Measurements from ENCODE around the gene DIP2B.

DIP2B gene

GRCh38 chr12:50599366-50600095 lies 94.7 kb downstream of the DIP2B start:
- H3K9ac ChIP-seq (ENCODE audit: insufficient read length) = no peak overlapping the region
- H3K27ac ChIP-seq = peak overlapping the region; percentile 12; the same call in 1 of the 2 replicates
- DNase-seq (ENCODE audit: low read depth, low spot score) = no peak
- no peak for TF ChIP-seq FOXP2 (optimal IDR thresholded peaks at IDR 0.05; ENCODE audit: control extremely low read depth, extremely low read length, insufficient read depth)
- no peak for TF ChIP-seq EZH2 (IDR thresholded peaks at IDR 0.05)
- TF ChIP-seq POLR2AphosphoS5 (IDR thresholded peaks at IDR 0.05; ENCODE audit: borderline replicate concordance, low read depth, low read length) = no peak
- H3K36me3 ChIP-seq (ENCODE audit: insufficient read depth, low read length) = no peaks in the 10 kb centered on the region
- no peaks in the 10 kb centered on the region for H3K9me3 ChIP-seq (ENCODE audit: low read depth, low read length)
- no peak overlapping the region for H3K4me3 ChIP-seq

DNA sequence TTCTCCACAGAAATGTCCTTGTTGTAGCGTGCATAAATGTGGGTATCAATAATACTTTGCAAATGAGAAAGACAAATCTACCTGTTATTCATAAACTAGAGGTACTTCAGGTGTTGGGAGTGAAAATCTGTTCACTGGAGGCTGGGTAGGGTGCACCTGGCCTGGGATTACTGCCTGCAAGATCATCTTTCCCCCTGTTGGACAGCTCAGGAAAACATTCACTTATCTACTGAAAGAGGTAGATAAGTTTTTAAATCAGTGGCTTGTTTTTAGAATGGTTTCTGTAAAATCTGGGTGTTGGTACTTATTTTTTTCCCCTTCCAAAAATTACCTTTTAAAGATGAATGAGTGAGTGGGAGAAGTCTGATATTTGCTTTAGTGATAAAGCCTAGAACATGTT lies 95.6 kb downstream of the DIP2B start:
- no peak for TF ChIP-seq EZH2 (IDR thresholded peaks at IDR 0.05)
- Histone ChIP-seq H3K4me3 (no peak overlapping the region), H3K9ac (ENCODE audit: insufficient read length) (no peak overlapping the region), H3K36me3 (ENCODE audit: insufficient read depth, low read length) (no peaks in the 10 kb centered on the region), H3K27ac (no peak overlapping the region), H3K9me3 (ENCODE audit: low read depth, low read length) (no peaks in the 10 kb centered on the region)
- no peak for DNase-seq (ENCODE audit: low read depth, low spot score)

DNA sequence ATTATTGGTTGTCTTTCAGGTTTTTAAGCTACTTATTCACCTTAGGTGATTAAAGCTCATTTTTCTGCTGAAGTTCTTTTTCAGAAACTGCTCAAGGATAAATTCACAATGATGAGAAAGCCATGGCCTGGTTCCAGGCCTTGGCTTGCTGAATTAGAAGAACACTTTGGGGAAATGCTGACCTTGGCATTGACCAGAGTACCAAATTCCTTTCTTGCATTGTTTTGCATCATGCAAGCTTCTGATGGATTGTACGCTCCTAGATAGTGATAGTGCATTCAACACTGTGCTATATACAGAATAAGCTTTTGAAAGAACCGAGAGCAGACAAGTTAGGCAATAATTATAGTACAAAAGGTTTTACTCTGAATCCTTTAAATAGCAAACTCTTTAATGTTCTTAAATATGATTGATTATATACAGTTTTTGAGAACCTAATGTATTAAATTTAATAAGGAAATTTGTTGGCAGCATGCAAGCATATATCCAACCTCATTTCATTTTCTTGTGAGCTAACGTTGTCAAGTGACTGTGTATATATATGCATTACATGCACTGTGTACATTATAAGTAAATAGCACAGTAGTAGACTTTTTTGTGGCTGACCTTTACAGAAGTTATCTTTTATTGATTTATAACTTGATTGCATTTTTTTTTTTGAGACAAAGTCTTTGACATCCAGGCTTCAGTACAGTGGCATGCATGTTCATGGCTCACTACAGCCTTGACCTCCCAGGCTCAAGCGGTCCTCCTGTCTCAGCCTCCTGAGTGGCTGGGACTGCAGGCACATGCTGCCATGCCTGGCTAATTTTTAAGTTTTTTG lies 99.2 kb downstream of the DIP2B start:
- DNase-seq (ENCODE audit: low read depth, low spot score) = no peak
- Histone ChIP-seq H3K9me3 (ENCODE audit: low read depth, low read length) (no peaks in the 10 kb centered on the region), H3K9ac (ENCODE audit: insufficient read length) (no peak overlapping the region), H3K4me3 (no peak overlapping the region), H3K27ac (no peak overlapping the region), H3K36me3 (ENCODE audit: insufficient read depth, low read length) (no peaks in the 10 kb centered on the region)
- no peak for TF ChIP-seq EZH2 (IDR thresholded peaks at IDR 0.05)
- no peak for TF ChIP-seq FOXP2 (optimal IDR thresholded peaks at IDR 0.05; ENCODE audit: control extremely low read depth, extremely low read length, insufficient read depth)
- no peak for TF ChIP-seq POLR2AphosphoS5 (IDR thresholded peaks at IDR 0.05; ENCODE audit: borderline replicate concordance, low read depth, low read length)

DNA sequence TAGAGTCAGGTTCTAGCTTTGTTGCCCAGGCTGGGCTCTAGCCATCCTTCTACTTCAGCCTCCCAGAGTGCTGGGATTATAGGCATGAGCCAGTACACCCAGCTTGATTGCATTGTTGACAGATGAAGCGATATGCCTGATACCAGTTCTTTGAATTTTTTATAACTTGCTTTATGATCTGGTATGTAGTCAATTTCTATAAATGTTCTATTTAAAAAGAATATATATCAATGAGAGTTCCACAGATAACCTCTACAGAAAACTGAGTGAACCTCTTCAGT lies 99.8 kb downstream of the DIP2B start:
- no peaks in the 10 kb centered on the region for H3K9me3 ChIP-seq (ENCODE audit: low read depth, low read length)

DNA sequence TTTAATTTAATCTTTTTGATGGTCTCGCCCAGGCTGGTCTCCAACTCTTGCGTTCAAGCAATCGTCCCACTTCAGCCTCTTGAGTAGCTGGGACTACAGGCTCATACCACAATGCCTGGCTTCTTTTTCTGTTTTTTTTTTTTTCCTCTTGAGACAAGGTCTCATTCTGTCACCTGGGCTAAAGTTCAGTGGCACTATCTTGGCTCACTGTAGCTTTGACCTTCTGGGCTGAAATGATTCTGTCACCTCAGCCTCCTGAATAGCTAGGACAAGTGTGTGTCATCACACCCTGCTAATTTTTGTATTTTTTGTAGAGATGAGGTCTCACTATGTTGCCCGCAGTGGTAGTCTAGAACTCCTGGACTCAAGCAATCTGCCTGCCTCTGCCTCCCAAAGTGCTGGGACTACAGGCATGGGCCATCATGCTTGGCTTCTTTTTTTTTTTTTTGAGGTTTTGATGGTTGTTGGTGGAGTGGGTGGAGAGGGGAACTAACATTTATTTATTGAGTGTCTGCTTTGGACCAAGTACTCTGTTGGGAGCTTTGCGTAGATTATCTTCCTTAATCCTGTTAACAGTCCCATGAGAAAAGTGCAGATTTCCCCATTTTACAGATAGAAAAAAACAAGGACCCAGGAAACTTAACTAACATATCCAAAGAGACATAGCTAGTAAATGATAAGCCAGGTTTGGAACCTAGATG lies 102.0 kb downstream of the DIP2B start:
- TF ChIP-seq FOXP2 (optimal IDR thresholded peaks at IDR 0.05; ENCODE audit: control extremely low read depth, extremely low read length, insufficient read depth) (no peak), POLR2AphosphoS5 (IDR thresholded peaks at IDR 0.05; ENCODE audit: borderline replicate concordance, low read depth, low read length) (no peak), EZH2 (IDR thresholded peaks at IDR 0.05) (no peak)

More for the DNA sequence above, 99.8 kb downstream of the DIP2B start:
- Histone ChIP-seq H3K9ac (ENCODE audit: insufficient read length) (no peak overlapping the region), H3K36me3 (ENCODE audit: insufficient read depth, low read length) (no peaks in the 10 kb centered on the region), H3K4me3 (no peak overlapping the region), H3K27ac (no peak overlapping the region)
- no peak for TF ChIP-seq POLR2AphosphoS5 (IDR thresholded peaks at IDR 0.05; ENCODE audit: borderline replicate concordance, low read depth, low read length)
- no peak for TF ChIP-seq FOXP2 (optimal IDR thresholded peaks at IDR 0.05; ENCODE audit: control extremely low read depth, extremely low read length, insufficient read depth)
- TF ChIP-seq EZH2 (IDR thresholded peaks at IDR 0.05) = no peak
- DNase-seq (ENCODE audit: low read depth, low spot score) = no peak

GRCh38 chr12:50609292-50609874 lies 104.6 kb downstream of the DIP2B start:
- no peak overlapping the region for H3K4me3 ChIP-seq
- H3K9me3 ChIP-seq (ENCODE audit: low read depth, low read length) = no peaks in the 10 kb centered on the region
- no peaks in the 10 kb centered on the region for H3K36me3 ChIP-seq (ENCODE audit: insufficient read depth, low read length)
- no peak for DNase-seq (ENCODE audit: low read depth, low spot score)
- H3K27ac ChIP-seq = no peak overlapping the region
- no peak overlapping the region for H3K9ac ChIP-seq (ENCODE audit: insufficient read length)
- no peak for TF ChIP-seq EZH2 (IDR thresholded peaks at IDR 0.05)

More for the DNA sequence above, 102.0 kb downstream of the DIP2B start:
- Histone ChIP-seq H3K36me3 (ENCODE audit: insufficient read depth, low read length) (no peaks in the 10 kb centered on the region), H3K27ac (no peak overlapping the region), H3K9me3 (ENCODE audit: low read depth, low read length) (no peaks in the 10 kb centered on the region), H3K4me3 (no peak overlapping the region), H3K9ac (ENCODE audit: insufficient read length) (no peak overlapping the region)
- no peak for DNase-seq (ENCODE audit: low read depth, low spot score)

DNA sequence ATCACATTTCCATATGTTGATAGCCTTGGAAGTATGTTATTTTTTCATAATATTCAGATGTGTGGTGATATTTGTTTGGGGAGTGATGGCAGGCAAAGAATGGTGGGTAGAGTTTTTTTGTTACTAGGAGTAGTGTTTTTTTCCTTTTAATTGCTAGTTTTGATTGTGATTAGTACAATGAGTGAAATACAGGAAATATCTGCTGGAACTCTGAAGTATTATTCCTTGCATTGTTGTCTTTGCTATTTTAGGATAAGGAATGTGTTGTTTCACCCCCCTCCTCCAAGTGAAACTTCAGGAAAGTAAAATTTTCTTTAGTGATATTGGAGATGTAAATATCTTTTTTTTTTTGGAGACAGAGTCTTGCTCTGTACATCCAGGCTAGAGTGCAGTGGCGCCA lies 105.4 kb downstream of the DIP2B start:
- Histone ChIP-seq H3K9ac (ENCODE audit: insufficient read length) (no peak overlapping the region), H3K36me3 (ENCODE audit: insufficient read depth, low read length) (no peaks in the 10 kb centered on the region), H3K4me3 (no peak overlapping the region), H3K27ac (no peak overlapping the region), H3K9me3 (ENCODE audit: low read depth, low read length) (no peaks in the 10 kb centered on the region)
- TF ChIP-seq FOXP2 (optimal IDR thresholded peaks at IDR 0.05; ENCODE audit: control extremely low read depth, extremely low read length, insufficient read depth) = no peak
- no peak for TF ChIP-seq POLR2AphosphoS5 (IDR thresholded peaks at IDR 0.05; ENCODE audit: borderline replicate concordance, low read depth, low read length)
- TF ChIP-seq EZH2 (IDR thresholded peaks at IDR 0.05) = no peak
- no peak for DNase-seq (ENCODE audit: low read depth, low spot score)

- no peak for DNase-seq (ENCODE audit: low read depth, low spot score)
- Histone ChIP-seq H3K36me3 (ENCODE audit: insufficient read depth, low read length) (no peaks in the 10 kb centered on the region), H3K9ac (ENCODE audit: insufficient read length) (peak overlapping the region; percentile 11), H3K4me3 (no peak overlapping the region), H3K9me3 (ENCODE audit: low read depth, low read length) (no peaks in the 10 kb centered on the region), H3K27ac (peak overlapping the region; percentile 56; the same call in 1 of the 2 replicates)
- no peak for TF ChIP-seq POLR2AphosphoS5 (IDR thresholded peaks at IDR 0.05; ENCODE audit: borderline replicate concordance, low read depth, low read length)
- TF ChIP-seq FOXP2 (optimal IDR thresholded peaks at IDR 0.05; ENCODE audit: control extremely low read depth, extremely low read length, insufficient read depth) = no peak
- TF ChIP-seq EZH2 (IDR thresholded peaks at IDR 0.05) = no peak
These were observed 106.4 kb downstream of the DIP2B start for GRCh38 chr12:50611021-50611744.
